Activated CD4-positive, CD25-positive, alpha-beta regulatory T cell (primary cell): ENCODE results near the gene ELOVL5.
A peak's percentile ranks its signal among the peaks of the same experiment; 100 is the strongest.
"Not testable (repeated sequence)": the region's sequence is repeated elsewhere in the genome, so short reads cannot be mapped to it uniquely, and the experiment has no call there.

Experiments used
- DNase-seq, 4 experiments: peaks; one replicate each; lab custom pipeline; 2025; lab: John Stamatoyannopoulos, UW

Gene ELOVL5

DNA sequence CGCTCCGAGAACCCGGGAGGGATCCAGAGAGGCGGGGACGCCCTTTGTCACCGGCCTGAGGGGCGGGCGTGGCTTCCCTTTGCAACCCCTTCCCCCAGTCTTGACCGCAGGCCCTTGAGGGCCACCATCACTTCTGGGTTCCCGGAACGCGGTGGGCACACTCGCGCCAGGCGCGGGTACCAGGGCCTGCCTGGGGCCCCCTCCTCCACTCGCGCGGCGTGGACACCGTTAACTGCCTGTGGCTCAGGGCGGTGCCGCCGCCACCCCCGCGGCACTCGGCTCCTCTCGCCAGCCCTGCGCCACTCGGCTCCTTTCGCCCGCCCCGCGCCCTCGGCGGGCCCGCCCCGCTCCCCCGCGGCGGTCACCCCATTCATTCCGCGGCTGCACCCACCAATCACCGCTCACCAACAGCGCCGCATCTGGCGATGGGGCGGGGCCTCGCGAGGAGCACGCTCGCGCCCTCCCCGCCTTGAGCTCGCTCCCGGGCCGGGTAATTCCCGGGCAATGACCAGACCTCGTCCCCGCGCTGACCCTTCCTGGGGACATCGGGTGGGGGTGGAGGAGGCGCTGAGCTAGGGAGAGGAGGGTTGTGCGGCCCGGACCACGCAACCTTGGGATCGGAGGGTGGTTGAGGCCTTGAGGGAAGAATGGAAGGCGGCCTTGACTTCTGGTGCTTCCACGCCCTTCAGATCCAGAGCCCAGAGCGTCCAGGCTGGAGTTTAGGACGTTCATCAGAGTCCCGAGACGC is 10.5 kb upstream of the ELOVL5 start:
- peak; percentile 73 to 86 (median 78) for DNase-seq

DNA sequence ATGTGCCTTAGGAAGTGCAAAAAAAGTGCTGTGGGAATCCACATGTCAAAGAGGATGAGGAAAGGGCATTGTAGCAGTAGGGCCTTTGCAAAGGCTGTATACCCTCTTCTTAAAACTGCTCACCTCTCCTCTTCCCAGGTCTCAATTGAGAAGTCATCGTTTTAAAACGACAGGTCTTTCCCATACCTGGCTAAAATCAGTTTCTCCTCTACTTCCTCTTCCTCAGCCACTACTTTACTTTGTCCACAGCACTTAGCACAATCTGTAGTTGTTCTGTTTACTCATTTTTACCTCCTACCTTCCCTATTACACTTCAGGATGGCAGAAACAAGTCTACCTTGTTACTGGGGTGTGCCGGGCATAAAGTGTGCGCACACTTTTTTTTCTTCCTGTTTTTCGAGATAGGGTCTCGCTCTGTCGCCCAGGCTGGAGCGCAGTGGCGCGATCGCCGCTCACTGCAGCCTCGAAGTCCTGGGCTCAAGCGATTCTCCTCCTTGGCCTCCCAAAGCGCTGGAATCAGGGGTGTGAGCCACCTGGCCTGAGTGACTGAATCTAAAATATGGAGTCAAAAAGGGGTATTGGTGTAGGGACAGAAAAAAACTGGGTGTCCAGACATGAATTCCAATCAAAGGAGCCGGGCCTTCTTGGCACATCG is 9.8 kb upstream of the ELOVL5 start:
- no peak for DNase-seq

GRCh38 chr6:53357576-53358360 is 9.0 kb upstream of the ELOVL5 start:
- DNase-seq = no peak

- DNase-seq = no peak
Measured at GRCh38 chr6:53353624-53354023, 4.9 kb upstream of the ELOVL5 start.

DNA sequence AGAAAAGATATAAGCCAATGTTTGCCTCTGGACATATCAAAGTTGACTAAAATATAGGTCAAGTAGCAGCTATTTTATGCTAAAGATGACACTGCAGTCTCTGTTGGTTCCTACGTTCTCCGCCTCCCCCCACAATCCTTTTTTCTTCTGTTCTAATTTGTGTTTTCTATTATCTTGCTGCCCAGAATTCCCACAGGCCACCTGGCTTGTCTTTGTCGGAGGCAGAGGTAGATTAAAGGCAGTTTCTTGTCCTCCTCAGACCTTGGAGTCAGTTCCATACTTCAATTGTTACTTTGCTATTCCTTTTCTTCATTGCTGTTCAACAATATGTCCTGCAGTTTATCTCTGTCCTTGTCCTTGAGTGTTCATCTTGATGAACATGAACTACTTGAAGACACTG is 3.6 kb upstream of the ELOVL5 start:
- DNase-seq = no peak

DNA sequence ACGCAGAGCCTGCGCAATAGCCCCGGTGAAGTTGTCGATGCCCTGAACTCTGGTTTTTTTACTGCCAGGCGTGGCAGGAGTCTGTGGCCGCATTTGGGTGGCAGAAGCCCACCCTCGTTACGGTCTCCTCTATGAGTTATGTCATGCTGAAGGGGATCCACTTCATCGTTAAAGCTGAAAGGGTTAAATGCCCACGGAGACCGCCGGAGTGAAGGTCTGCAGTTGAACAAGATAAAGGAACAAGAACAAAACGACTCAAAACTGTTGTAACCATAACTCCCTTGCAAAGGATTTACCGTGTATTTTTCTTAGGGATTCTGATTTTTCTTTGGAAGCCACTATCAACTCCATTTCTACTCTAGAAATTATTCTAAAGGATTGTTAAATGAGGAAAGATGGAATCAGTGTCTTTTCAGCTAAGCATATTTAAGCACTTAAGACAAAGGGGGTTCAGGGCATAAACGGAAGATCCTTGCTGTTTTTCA is 501 bp upstream of the ELOVL5 start:
- no peak for DNase-seq

DNA sequence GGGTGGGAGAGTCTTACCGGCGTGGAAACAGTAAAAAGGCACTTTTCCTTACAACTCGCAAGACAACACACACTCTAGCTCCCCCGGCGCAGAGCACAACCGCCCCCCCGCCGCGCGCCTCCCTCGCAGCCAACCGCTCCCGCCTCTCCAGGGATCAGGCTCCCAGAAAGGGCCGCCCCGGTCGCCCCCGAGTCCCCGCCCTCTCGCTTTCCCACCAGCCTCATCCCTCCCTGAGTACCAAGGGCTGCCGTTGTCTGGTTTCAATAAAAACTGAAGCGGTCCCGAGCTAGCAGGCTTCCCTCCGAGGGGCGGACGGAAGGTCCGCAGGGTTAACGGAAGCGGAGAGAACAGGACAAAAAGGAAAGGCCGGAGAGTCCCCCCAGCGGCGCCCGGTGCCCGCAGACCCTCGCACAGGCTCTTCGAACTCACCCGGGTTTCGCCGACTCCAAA is 804 bp downstream of the ELOVL5 start:
- DNase-seq = peak in 2 of 4 experiments; percentile 16 to 34

- DNase-seq = peak in 1 of 4 experiments; percentile 28
Measured at GRCh38 chr6:53347250-53347920, 1.4 kb downstream of the ELOVL5 start.

DNA sequence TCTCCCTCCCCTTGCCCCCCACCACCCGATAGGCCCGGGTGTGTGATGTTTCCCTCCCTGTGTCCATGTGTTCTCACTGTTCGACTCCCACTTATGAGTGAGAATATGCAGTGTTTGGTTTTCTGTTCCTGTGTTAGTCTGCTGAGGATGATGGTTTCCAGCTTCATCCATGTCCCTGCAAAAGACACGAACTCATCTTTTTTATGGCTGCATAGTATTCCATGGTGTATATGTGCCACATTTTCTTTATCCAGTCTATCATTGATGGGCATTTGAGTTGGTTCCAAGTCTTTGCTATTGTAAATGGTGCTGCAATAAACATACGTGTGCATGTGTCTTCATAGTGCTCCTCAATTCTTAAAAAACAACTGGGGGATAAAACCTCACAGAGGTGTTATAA is 2.7 kb downstream of the ELOVL5 start:
- not testable (repeated sequence) for DNase-seq

GRCh38 chr6:53344969-53345368 is 3.8 kb downstream of the ELOVL5 start:
- no peak for DNase-seq

DNA sequence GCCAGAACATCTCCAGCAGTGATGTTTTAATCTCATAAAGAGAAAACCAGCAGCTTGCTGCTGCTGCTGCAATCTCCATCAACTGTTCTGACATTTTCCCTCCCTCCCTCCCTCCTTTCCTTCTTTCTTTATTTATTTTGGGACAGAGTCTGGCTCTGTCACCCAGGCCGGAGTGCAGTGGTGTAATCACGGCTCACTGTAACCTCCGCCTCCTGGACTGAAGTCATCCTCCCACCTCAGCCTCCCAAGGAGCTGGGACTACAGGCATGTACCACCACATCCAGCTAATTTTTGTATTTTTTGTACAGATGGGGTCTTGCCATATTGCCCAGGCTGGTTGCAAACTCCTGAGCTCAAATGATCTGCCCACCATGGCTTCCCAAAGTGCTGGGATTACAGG is 5.7 kb downstream of the ELOVL5 start:
- DNase-seq = no peak

- no peak for DNase-seq
Measured at GRCh38 chr6:53342217-53342616, 6.5 kb downstream of the ELOVL5 start.

DNA sequence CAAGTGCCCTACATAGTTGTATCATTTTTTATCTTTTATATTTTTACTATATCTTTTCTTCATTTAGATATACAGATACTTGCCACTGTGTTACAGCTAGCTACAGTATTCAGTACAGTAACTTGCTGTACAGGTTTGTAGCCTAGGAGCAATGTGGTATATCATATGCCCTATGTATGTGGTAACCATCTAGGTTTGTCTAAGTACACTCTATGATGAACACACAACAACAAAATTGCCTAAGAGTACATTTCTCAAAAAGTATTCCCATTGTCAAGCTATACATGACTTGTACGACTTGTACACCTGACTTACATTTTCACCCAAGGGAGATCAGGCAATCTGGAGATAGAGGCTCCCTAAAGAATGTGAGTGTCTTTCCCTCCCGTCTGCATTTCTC is 8.2 kb downstream of the ELOVL5 start:
- DNase-seq = no peak

DNA sequence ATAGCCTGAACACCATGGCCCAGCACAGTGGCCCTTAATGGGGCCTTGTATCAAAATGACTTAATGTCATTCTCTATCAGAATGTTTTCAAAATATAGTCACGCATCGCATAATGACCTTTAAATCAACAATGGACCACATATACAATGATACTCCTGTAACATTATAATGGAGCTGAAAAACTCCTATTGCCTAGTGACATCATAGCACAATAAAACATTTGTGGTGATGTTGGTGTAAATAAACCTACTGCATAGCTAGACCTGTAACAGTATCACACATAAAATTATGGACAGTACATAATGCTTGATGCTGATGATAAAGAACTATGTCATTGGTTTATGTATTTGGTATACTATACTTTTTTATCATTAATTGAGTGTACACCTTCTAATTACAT is 9.3 kb downstream of the ELOVL5 start:
- no peak for DNase-seq

- DNase-seq = no peak
Measured at GRCh38 chr6:53338304-53338703, 10.4 kb downstream of the ELOVL5 start.

GRCh38 chr6:53336070-53336469 is 12.7 kb downstream of the ELOVL5 start:
- no peak for DNase-seq

GRCh38 chr6:53335224-53335994 is 13.3 kb downstream of the ELOVL5 start:
- peak in 3 of 4 experiments; percentile 27 to 61 (median 59) for DNase-seq

DNA sequence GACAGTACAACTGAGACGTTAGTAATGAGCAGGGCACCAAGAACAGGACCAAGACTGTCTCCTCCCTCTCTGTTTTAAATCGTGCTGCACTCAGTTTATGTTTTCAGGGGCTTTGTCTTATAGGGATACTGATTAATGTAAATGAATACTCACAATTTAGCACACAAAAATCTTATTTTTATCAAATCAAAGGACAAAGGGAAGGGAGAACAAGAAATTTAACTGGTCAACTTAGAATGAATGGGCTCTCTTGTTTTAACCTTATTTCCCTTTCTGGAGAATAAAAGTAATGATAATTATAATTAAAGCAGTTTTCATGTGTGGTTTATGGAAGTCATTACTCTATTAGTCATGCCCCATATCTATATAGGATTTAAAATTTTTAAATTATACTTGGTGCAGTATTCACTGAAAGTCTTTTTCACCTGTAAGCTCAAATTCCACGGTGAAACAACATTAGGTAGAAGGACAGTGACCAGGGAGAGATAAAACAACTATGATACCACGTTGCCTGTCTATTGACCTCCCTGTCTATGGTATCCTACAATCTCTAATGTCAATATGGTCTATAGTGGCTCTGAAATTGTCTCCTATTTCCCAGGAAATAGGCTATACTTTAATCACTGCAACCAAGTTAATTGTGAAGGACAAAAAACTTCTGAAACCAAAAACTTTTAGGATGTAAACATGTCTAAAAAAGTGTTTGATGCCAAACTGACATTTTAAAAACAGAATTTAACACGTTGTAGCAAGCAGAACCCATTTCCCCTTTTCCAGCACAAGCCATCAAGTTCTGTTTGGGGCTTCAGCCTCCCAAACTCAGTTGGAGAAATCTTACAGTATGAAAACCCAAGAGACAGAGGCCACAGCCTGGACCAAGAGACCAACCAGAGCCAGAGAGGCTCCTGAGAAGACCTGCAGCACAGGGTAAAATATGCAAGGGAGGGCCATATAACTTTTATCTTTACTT is 15.0 kb downstream of the ELOVL5 start:
- DNase-seq = no peak

- DNase-seq = no peak
Measured at GRCh38 chr6:53331678-53332077, 17.1 kb downstream of the ELOVL5 start.

DNA sequence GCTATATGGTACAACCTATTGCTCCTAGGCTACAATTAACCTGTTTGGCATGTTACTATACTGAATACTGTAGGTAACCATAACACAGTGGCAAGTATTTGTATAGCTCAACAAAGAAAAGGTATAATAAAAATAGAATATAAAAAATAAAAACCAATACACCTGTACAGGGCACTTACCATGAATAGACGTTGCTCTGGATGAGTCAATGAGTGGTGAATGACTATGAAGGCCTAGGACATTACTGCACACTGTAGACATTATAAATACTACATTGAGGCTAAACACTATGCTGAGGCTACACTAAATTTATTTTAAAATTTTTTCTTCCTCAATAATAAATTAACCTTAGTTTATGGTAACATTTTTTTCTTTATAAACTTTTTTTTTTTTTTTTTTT is 18.6 kb downstream of the ELOVL5 start:
- no peak for DNase-seq
